Right renal pelvis (tissue), 4 donors: ENCODE measurements around the gene PARD6G. TPM values are rescaled to one million over a fixed set of nuclear protein-coding genes. Genes with fewer than 3 reads are reported as not detected.
"Not testable (repeated sequence)": the region's sequence is repeated elsewhere in the genome, so short reads cannot be mapped to it uniquely, and the experiment has no call there.

Experiments used
- DNase-seq, 4 donors: peaks; one replicate each; pipeline ENCODE4 v3.0.0-alpha.2; 2013; ENCODE audit warnings: low read depth in 4 of 4, low spot score in 3 of 4, missing footprints in 1 of 4
- polyA plus RNA-seq, 4 donors: library from polyadenylated mRNA; unstranded; fragments of 120-200 nt; gene quantifications; one replicate each; pipeline ENCODE4 v1.2.1, GENCODE V29; 2013; ENCODE audit not compliant: insufficient read length in 4 of 4

Gene PARD6G
- polyA plus RNA-seq, 4 donors = 31.6 to 35.0 (median 32.0) TPM

GRCh38 chr18:80176334-80177073 is 70.8 kb downstream of the PARD6G start:
- DNase-seq = no peak

GRCh38 chr18:80175451-80176204 is 71.7 kb downstream of the PARD6G start:
- no peak for DNase-seq

GRCh38 chr18:80173060-80173459 is 74.3 kb downstream of the PARD6G start:
- DNase-seq = no peak

- no peak for DNase-seq
These were observed 75.3 kb downstream of the PARD6G start for GRCh38 chr18:80172056-80172455.

GRCh38 chr18:80171054-80171872 is 76.1 kb downstream of the PARD6G start:
- no peak for DNase-seq

GRCh38 chr18:80170395-80171053 is 76.8 kb downstream of the PARD6G start:
- no peak for DNase-seq

DNA sequence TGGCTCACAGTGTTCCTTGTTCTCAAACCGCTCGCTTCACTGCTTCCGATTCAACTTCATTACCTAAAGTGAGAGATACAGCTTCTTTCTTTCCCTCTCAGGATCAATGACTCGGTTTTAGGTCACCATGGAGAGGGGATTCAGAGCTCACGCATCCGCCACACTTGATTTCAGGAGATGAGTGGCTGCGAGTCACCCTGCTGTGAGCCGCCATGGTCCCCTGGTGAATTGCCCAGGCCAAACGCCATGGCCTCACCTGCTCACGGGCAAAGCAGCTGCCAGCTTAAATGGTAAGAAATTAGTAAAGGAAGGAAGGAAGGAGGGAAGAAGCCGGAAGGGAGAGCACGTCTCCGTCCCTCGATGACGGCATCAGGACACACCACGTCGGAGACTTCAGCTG is 77.7 kb downstream of the PARD6G start:
- DNase-seq = no peak

DNA sequence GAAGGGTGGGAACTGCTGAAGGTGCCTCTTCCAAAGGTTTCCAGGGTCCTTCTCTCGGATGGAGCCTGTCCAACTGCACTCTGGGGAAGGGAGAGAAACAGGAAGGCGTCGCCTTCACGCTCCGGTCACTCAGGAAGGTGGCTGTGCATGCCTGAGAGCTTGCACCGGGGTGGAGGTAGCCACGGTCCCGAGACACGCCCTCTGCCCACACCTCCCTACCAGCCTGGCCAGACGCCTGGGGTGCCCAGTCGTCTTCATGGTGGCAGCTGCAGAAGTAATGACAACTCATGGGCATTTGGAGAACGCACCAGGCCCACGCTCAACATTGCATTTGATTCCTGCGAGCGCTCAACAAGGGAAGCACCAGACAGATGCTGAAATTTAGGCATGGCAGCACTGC is 78.3 kb downstream of the PARD6G start:
- DNase-seq = no peak

- DNase-seq = no peak
These were observed 79.0 kb downstream of the PARD6G start for GRCh38 chr18:80168346-80168745.

DNA sequence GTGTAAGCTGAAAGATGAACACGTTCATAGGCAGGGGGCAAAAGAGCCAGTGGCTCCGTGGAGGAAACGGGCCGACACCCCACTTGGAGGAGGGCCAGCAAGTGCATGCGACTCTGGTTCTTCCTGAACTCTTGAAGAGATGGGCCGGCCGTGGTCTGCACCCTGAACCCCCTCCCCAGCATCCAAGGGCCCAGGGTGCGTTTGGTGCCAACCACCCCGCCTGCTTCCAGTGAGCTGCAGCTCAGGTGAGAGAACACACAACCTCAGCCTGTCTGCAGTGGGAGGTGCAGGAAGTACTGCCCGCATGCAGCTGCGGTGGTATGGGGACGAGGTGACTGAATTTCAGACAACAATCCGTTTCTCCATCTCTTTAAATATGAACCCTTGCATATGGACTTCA is 79.4 kb downstream of the PARD6G start:
- DNase-seq = no peak

DNA sequence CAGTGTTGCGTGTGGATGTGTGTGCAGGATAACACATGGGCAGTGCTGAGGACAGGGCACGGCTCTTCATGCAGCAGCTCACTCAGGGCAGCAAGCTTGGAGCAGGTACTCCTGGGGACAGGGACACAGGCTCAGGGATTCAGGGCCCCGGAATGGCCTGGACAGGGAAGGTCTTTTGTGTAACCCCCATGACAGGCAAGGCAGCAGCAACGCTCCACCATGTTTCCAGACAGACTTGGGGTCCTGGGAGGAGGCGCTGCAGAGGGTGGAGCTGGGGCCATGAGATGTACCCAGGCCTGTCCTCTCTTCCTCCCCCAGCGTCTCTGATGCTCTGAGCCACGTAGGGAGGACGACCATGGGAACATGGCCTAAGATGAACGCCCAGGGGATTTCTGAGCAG is 80.0 kb downstream of the PARD6G start:
- DNase-seq = no peak

GRCh38 chr18:80166725-80167124 is 80.6 kb downstream of the PARD6G start:
- DNase-seq = no peak

GRCh38 chr18:80166240-80166639 is 81.1 kb downstream of the PARD6G start:
- DNase-seq = no peak

- DNase-seq = not testable (repeated sequence)
These were observed 82.5 kb downstream of the PARD6G start for GRCh38 chr18:80164727-80165355.

- DNase-seq = no peak
These were observed 84.1 kb downstream of the PARD6G start for GRCh38 chr18:80163183-80163582.

DNA sequence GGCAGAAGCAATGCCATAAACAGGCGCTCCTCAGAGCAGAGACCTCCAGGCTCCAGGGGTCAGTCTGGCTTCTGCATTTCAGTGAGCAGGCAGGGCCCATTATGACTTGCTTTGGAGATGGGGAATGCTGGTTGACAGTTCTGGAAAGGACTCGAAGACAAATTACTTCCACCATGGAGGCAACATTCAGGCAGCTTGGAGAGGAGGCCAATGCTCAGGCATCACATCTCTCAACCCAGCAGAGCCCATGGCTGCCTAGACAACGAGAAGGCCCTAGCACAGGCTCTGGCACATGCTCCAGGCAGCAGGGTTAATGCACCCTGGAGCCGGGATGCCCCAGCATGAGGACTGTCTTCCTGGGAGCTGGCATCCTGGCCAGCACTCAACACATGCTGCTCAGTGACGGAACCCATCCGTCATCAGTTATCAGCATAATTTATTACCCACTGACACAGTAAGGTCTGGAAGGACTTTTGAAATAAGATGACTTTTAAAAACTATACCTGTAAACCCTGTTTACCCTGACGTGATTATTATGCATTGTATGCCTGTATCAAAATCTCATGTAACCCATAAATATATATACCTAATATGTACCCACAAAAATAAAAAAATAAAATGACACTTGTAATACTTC is 85.4 kb downstream of the PARD6G start:
- DNase-seq = no peak

DNA sequence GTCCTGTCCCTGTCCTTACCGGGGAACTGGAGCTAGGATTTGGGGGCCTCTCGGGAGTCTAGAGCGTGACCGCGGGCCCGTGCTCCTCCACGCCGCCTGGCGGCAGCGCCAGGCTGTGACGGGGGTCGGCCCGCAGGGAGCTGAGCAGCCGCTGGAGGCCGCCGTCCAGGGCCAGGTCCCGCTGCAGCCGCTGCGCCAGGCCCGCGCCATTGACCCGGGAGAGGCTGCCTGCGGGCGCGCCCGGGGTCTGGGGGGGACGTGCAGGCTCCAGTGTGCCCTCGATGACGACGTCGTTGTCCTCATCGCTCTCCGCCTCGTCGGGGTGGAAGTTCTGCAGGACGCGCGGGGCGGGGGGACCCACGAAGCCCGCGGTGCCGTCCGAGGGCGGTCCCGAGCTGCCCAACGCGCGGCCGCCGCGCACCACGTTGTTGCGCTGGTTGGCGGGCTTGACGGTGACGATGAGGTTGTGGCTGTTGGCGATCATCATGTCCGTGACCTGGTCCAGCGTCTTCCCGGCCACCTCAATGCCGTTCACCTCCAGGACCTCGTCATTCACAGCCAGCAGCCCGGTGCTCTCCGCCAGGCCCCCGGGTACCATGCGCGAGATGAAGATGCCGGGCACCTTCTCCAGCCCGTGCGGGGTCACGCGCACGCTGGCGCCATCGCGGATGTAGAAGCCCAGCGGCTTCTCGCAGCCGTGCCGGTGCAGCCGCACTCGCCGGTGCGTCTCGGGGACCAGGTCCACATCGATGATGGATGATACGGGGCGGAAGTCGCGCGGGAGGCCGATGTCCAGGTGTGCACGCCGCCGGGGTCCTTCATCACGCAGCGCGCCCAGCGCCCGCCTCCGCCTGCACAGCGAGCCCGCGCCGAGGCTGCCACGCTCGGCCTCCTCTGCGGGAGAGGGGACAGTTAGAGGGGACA is 87.3 kb downstream of the PARD6G start:
- DNase-seq = no peak

DNA sequence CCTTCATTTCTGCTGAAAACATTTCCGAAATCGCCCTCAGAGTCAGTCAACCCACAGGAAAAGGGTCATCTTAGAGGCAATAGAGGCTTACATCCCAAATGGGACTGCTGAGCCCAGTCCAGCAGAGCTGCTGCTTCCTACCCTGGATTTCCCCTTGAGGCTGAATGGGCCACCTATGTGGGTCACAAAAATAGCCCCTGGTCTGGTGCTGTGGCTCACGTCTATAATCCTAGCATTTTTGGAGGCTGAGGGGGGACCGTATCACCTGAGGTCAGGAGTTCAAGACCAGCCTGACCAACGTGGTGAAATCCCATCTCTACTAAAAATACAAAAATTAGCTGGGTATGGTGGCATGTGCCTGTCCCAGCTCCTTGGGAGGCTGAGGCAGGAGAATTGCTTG is 88.9 kb downstream of the PARD6G start:
- DNase-seq = no peak
